C4-2B (cell line): Measurements from ENCODE around the gene CMIP.

Source experiments
- ZFX ChIP-seq: fragments of 450-650 bp; IDR thresholded peaks from 2 replicates; pipeline ENCODE4 v1.6.1; 2017
- TF ChIP-seq, protein P1 (sequence below): fragments of 450-650 bp; conservative IDR thresholded peaks from 2 replicates; pipeline ENCODE4 v1.5.1; 2017; ENCODE audit warnings: mild to moderate bottlenecking

DNA sequence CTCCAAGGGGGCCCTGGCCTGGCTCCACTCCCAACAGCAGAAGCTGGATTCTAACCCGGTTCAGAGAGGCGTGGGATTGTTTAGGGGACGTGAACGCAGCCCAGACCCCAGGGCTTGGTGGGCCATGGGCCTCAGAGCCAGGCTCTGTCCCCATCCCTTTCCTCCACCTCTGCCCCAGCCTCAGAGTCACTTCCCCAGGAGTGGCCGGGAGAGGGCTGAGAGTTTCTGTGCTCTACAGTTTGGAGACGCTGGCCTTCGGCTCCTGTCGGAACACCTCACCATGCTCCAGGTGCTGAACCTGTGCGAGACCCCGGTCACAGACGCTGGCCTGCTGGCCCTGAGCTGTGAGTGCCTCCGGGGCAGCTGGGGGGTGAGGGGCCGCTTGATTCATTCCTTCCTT lies 260.7 kb downstream of the CMIP start:
- TF ChIP-seq, protein P1, sequence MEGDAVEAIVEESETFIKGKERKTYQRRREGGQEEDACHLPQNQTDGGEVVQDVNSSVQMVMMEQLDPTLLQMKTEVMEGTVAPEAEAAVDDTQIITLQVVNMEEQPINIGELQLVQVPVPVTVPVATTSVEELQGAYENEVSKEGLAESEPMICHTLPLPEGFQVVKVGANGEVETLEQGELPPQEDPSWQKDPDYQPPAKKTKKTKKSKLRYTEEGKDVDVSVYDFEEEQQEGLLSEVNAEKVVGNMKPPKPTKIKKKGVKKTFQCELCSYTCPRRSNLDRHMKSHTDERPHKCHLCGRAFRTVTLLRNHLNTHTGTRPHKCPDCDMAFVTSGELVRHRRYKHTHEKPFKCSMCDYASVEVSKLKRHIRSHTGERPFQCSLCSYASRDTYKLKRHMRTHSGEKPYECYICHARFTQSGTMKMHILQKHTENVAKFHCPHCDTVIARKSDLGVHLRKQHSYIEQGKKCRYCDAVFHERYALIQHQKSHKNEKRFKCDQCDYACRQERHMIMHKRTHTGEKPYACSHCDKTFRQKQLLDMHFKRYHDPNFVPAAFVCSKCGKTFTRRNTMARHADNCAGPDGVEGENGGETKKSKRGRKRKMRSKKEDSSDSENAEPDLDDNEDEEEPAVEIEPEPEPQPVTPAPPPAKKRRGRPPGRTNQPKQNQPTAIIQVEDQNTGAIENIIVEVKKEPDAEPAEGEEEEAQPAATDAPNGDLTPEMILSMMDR = no peak
- TF ChIP-seq ZFX = no peak
